ENCODE data around the gene PIGQ. TPM values are rescaled to one million over a fixed set of nuclear protein-coding genes. Genes with fewer than 3 reads are reported as not detected.

Gene PIGQ
- total and polyA plus RNA-seq, 2 of the 13 experiments (the other 11 are each of a cell fraction or from before 2014, with no cell fraction given), result 7.7 to 19.7 TPM

DNA sequence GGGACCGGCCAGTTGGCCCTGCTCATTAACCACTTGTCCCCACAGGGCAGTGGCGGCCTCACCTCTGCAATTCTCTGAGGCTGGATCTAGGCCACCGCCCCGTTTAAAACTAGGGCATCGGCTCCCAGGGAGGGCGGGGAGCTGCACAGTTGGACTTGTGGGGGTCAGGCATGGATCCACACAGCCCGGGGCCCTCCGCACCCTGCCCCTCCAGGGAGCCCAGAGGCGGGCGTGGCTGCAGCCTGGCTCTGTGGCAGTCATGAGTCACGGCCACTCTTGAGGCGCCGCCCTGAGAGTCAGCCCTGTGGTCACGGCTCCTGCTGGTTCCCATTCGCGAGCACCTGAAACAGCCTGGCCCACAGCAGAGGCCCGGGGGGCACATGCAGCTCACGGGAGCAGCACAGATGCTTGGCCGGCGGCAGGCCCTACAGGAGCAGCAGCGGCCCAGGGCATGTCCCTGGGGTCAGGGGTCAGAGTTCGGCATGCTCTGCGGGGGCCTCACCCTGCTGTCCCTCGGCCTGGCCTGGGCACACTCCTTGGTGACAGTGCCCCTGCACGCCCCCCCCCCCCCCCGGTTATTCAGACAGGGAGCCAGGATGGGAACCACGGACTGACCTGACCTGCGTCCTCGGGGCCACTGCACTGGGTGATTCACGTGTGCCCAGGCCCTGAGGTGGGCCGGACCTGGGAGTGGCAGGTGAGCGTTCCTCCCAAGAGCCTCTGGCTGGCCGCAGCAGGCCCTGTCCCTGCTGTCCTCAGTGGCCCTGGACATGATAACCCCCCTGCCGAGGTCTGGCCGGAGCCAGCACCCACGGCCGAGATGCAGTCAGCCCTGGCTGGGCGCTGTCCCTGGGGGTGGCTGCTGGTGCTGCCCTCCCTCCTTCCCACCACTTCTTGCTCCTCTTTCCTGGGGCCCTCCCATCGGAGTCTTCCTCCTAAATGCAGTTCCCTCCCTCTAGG lies 34.0 kb upstream of the PIGQ start (continued):
- TF ChIP-seq HNRNPL (IDR thresholded peaks at IDR 0.05; ENCODE audit: low read depth, low read length), result 0 out of 2 replicates have a peak, but pooled peaks have one; percentile 16
- TF ChIP-seq GZF1 (CRISPR knock-in tag; IDR thresholded peaks at IDR 0.05), result no peak
- no peak for TF ChIP-seq NR2F6 (IDR thresholded peaks at IDR 0.05)
- TF ChIP-seq NR2F6 (CRISPR knock-in tag; IDR thresholded peaks at IDR 0.05), result no peak
- TF ChIP-seq ZNF280B (CRISPR knock-in tag; IDR thresholded peaks at IDR 0.05; ENCODE audit: borderline replicate concordance), result no peak

DNA sequence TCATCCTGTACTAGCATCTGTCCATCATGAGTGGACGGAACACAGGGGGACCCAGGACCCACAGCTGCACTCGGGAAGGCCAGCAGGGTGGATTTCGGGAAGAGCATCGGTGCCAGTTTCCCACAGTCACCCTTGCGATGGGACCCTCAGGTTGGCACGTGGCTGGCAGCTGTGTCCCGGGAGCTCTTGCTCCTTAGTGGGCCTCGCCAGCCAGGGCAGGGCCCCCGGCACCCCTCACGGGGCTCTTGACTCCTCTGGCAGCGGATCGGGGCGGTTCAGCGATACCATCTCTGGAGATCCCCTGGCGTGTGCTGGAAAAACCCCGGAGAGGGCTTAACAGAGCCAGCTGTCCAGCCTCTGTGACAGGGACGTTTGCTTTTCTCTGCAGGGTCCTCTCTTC lies 33.0 kb upstream of the PIGQ start:
- POLR2A ChIA-PET, result interaction anchor here (1.3 kb wide), 1 partner anchor 184 kb away, joined by 3 read pairs; the partner anchor contains the start of gene ANTKMT
- H3K36me3 ChIP-seq (replicated peaks in 1 of 2; ENCODE audit: control insufficient read depth in 1 of 2, insufficient read depth in 2 of 2, low read length in 2 of 2), result peaks cover 13 to 19% of the 10 kb centered on the region in 2 experiments; a peak in 4 of 5 replicates

More for the DNA sequence above, 33.0 kb upstream of the PIGQ start:
- FAIRE-seq (no peak), ATAC-seq (no peak), DNase-seq (ENCODE audit: low spot score) (no peak)
- no peak for TF ChIP-seq POLR2A (IDR thresholded peaks at IDR 0.05; ENCODE audit: insufficient read depth in 1 of 2, low read depth in 2 of 2, low read length in 2 of 2)
- Histone ChIP-seq H4K20me1 (ENCODE audit: insufficient read depth, low read length) (peaks cover 5% of the 10 kb centered on the region; the same call in 1 of the 2 replicates), H3K79me2 (ENCODE audit: insufficient read depth, low read length) (peaks cover 62% of the 10 kb centered on the region), H3K9ac (ENCODE audit: insufficient read depth, low read depth, low read length) (no peak overlapping the region), H3K9me3 (ENCODE audit: low read length) (no peaks in the 10 kb centered on the region), H2AFZ (ENCODE audit: low read length) (no peak overlapping the region), H3K4me2 (ENCODE audit: low read depth, low read length) (no peak overlapping the region), H3K27me3 (ENCODE audit: control insufficient read depth in 1 of 2, insufficient read depth in 2 of 2, low read length in 2 of 2) (no peaks in the 10 kb centered on the region), H3K4me3 (replicated peaks in 1 of 3; ENCODE audit: insufficient read depth in 1 of 3, low read depth in 2 of 3, low read length in 3 of 3) (no peak overlapping the region), H3K4me1 (ENCODE audit: insufficient read depth, low read length) (peaks cover 38% of the 10 kb centered on the region), H3K27ac (ENCODE audit: extremely low read length, insufficient read depth, low read length) (no peak overlapping the region)
- no TSS peak for BruUV-seq (replicated peaks)
- in situ Hi-C loops (cut with HindIII; ENCODE audit: extremely low pct_ligation_motif_present, low pct_unique_long_range_greater_than_20kb) (no loop called here), intact Hi-C loops (cut with micrococcal nuclease; ENCODE audit: unreplicated experiment) (no loop called here)
- WGBS (ENCODE audit: low lambda C conversion rate), result 93% methylated on average over 7 of the region's 17 CpGs
- CTCF ChIA-PET (ENCODE audit: low intra/inter-chr PET ratio, low total read pairs), result no interaction called here

All from HepG2 (cell line).